ENCODE measurements around the gene ADAMTS12.

The ADAMTS12 gene

DNA sequence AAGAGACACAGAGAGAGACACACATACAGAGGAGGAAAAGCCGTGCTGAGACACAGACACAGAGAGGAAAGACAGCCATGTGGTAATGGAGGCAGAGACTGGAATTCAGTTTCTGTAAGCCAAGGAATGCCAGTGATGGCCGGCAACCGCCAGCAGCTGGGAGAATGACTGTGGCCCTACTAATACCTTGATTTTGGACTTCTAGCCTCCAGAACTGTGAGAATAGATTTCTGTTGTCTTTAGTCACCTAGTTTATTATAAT is 360.8 kb downstream of the ADAMTS12 start:
- TF ChIP-seq SIN3A (IDR thresholded peaks at IDR 0.05; ENCODE audit: borderline replicate concordance, insufficient read depth, low read length) (no peak), TAF1 (IDR thresholded peaks at IDR 0.05; ENCODE audit: borderline replicate concordance, insufficient read depth, low read length) (no peak), POLR2AphosphoS5 (IDR thresholded peaks at IDR 0.05; ENCODE audit: low read depth, low read length) (no peak), FOXP2 (optimal IDR thresholded peaks at IDR 0.05; ENCODE audit: borderline replicate concordance, extremely low read depth, extremely low read length, insufficient read depth) (no peak)
- TF ChIP-seq, protein P1, sequence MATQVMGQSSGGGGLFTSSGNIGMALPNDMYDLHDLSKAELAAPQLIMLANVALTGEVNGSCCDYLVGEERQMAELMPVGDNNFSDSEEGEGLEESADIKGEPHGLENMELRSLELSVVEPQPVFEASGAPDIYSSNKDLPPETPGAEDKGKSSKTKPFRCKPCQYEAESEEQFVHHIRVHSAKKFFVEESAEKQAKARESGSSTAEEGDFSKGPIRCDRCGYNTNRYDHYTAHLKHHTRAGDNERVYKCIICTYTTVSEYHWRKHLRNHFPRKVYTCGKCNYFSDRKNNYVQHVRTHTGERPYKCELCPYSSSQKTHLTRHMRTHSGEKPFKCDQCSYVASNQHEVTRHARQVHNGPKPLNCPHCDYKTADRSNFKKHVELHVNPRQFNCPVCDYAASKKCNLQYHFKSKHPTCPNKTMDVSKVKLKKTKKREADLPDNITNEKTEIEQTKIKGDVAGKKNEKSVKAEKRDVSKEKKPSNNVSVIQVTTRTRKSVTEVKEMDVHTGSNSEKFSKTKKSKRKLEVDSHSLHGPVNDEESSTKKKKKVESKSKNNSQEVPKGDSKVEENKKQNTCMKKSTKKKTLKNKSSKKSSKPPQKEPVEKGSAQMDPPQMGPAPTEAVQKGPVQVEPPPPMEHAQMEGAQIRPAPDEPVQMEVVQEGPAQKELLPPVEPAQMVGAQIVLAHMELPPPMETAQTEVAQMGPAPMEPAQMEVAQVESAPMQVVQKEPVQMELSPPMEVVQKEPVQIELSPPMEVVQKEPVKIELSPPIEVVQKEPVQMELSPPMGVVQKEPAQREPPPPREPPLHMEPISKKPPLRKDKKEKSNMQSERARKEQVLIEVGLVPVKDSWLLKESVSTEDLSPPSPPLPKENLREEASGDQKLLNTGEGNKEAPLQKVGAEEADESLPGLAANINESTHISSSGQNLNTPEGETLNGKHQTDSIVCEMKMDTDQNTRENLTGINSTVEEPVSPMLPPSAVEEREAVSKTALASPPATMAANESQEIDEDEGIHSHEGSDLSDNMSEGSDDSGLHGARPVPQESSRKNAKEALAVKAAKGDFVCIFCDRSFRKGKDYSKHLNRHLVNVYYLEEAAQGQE (IDR thresholded peaks at IDR 0.05; ENCODE audit: insufficient read depth in 1 of 2, low read depth in 2 of 2, low read length in 2 of 2) = no peak

GRCh38 chr5:33530183-33531036 is 361.4 kb downstream of the ADAMTS12 start:
- TF ChIP-seq FOXP2 (optimal IDR thresholded peaks at IDR 0.05; ENCODE audit: borderline replicate concordance, extremely low read depth, extremely low read length, insufficient read depth) (no peak), SIN3A (IDR thresholded peaks at IDR 0.05; ENCODE audit: borderline replicate concordance, insufficient read depth, low read length) (no peak), POLR2AphosphoS5 (IDR thresholded peaks at IDR 0.05; ENCODE audit: low read depth, low read length) (no peak), TAF1 (IDR thresholded peaks at IDR 0.05; ENCODE audit: borderline replicate concordance, insufficient read depth, low read length) (no peak)
- TF ChIP-seq, protein P1 (IDR thresholded peaks at IDR 0.05; ENCODE audit: insufficient read depth in 1 of 2, low read depth in 2 of 2, low read length in 2 of 2) = no peak

DNA sequence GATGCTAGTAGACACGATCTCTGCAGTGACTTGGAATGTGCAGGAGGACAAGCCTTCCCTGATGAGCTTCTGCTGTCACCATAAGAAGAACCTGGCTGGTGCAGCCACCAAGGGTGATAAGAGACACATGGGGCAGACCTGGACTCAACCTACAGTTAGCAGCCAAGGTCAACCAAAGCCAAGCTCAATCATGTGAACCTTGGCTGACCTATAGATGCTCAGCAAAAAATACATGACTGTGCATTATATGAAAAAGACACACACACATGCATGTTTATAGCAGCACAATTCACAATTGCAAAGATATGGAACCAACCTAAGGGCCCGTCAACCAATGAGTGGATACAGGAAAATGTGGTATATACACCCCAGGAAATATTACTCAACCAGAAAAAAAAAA is 364.1 kb downstream of the ADAMTS12 start:
- TF ChIP-seq, protein P1 (IDR thresholded peaks at IDR 0.05; ENCODE audit: insufficient read depth in 1 of 2, low read depth in 2 of 2, low read length in 2 of 2) = no peak
- TF ChIP-seq POLR2AphosphoS5 (IDR thresholded peaks at IDR 0.05; ENCODE audit: low read depth, low read length) = no peak
- TF ChIP-seq SIN3A (IDR thresholded peaks at IDR 0.05; ENCODE audit: borderline replicate concordance, insufficient read depth, low read length) = no peak
- TF ChIP-seq TAF1 (IDR thresholded peaks at IDR 0.05; ENCODE audit: borderline replicate concordance, insufficient read depth, low read length) = no peak
- TF ChIP-seq FOXP2 (optimal IDR thresholded peaks at IDR 0.05; ENCODE audit: borderline replicate concordance, extremely low read depth, extremely low read length, insufficient read depth) = no peak

DNA sequence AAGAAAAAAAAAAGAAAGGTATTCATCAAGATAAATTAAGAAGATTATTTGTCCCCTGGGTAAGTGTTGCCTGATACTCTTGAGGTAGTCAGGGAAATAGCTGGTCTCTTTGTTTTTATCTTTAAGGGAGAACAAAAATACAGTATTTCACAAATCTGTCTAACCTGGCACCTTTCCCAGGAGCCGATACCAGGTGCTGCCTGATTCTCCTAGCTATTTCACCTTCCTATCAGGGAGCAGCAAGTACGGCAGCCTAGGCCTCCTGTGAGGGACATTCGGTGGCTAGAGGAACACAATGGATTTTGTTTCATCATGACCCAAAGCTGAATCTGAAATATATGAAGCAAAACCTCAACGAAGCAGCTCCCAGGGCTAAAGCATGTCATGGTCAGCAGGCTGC is 365.0 kb downstream of the ADAMTS12 start:
- TF ChIP-seq TAF1 (IDR thresholded peaks at IDR 0.05; ENCODE audit: borderline replicate concordance, insufficient read depth, low read length) (no peak), FOXP2 (optimal IDR thresholded peaks at IDR 0.05; ENCODE audit: borderline replicate concordance, extremely low read depth, extremely low read length, insufficient read depth) (no peak), POLR2AphosphoS5 (IDR thresholded peaks at IDR 0.05; ENCODE audit: low read depth, low read length) (no peak), SIN3A (IDR thresholded peaks at IDR 0.05; ENCODE audit: borderline replicate concordance, insufficient read depth, low read length) (no peak)
- TF ChIP-seq, protein P1 (IDR thresholded peaks at IDR 0.05; ENCODE audit: insufficient read depth in 1 of 2, low read depth in 2 of 2, low read length in 2 of 2) = no peak

All from PFSK-1 (cell line).